Upper lobe of right lung (tissue), 1 donor: ENCODE results near the gene UNC13C. TPM values are rescaled to one million over a fixed set of nuclear protein-coding genes. Genes with fewer than 3 reads are reported as not detected.
A peak's percentile ranks its signal among the peaks of the same experiment; 100 is the strongest.
"Not testable (repeated sequence)": the region's sequence is repeated elsewhere in the genome, so short reads cannot be mapped to it uniquely, and the experiment has no call there.

Experiments
- ATAC-seq: fragments of 200-7000 bp; cut with Tn5 transposase; one replicate; pipeline ENCODE4 v1.9.1; 2020; ENCODE audit warnings: mild to moderate bottlenecking, moderate library complexity
- DNase-seq: peaks from one replicate; pipeline ENCODE4 v3.0.0-alpha.2; 2020
- H3K27ac ChIP-seq: fragments of 200-600 bp; one replicate; pipeline ENCODE4 v1.8.0; 2022
- H3K27me3 ChIP-seq: fragments of 200-600 bp; one replicate; pipeline ENCODE4 v1.8.0; 2022; ENCODE audit warnings: mild to moderate bottlenecking
- H3K36me3 ChIP-seq: fragments of 200-600 bp; one replicate; pipeline ENCODE4 v1.8.0; 2022
- H3K4me1 ChIP-seq: fragments of 200-600 bp; one replicate; pipeline ENCODE4 v1.8.0; 2022
- H3K4me3 ChIP-seq: fragments of 200-600 bp; one replicate; pipeline ENCODE4 v1.8.0; 2022; ENCODE audit warnings: mild to moderate bottlenecking
- H3K9me3 ChIP-seq: fragments of 200-600 bp; one replicate; pipeline ENCODE4 v1.8.0; 2022
- intact Hi-C: fragments of 100-400 bp; cut with DNase I; formaldehyde crosslinking; loops from one replicate; pipeline ENCODE4 v1.11.0; 2022
- total RNA-seq: library from RNA; stranded (reverse); fragmentation: NEBNext Ultra II Directional; extraction: Animal tissue kit (Norgen Biotek cat#: 25700); gene quantifications from one replicate; pipeline ENCODE4 v1.2.1, GENCODE V29; 2021
- TF ChIP-seq, protein P1 (sequence below): fragments of 200-600 bp; IDR thresholded peaks from one replicate; pipeline ENCODE4 v1.8.0; 2022; ENCODE audit warnings: antibody characterized with exemption
- donor health status: DM: no; HTN: yes; CAD: no; lungs with severe emphysema.

Gene UNC13C
- total RNA-seq, 1 donor from 2014 or later: 0.14 TPM

DNA sequence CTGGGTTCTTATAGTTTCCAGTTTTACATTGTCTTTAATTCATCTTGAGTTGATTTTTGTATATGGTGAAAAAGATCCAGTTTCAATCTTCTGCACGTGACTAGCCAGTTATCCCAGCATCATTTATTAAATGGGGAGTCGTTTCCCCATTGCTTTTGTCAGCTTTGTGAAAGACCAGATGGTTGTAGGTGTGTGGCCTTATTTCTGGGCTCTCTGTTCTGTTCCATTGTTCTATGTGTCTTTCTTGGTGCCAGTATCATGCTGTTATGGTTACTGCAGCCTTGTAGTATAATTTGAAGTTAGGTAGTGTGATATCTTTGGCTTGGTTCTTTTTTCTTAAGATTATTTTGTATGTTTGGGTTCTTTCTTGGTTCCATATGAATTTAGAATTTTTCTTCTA lies 432.2 kb downstream of the UNC13C start:
- H3K27ac ChIP-seq: no peak overlapping the region
- no peaks in the 10 kb centered on the region for H3K9me3 ChIP-seq
- DNase-seq (no peak), ATAC-seq (no peak)
- H3K27me3 ChIP-seq: no peaks in the 10 kb centered on the region
- no peak overlapping the region for H3K4me3 ChIP-seq
- intact Hi-C loops: no loop called here
- no peaks in the 10 kb centered on the region for H3K4me1 ChIP-seq
- TF ChIP-seq, protein P1, sequence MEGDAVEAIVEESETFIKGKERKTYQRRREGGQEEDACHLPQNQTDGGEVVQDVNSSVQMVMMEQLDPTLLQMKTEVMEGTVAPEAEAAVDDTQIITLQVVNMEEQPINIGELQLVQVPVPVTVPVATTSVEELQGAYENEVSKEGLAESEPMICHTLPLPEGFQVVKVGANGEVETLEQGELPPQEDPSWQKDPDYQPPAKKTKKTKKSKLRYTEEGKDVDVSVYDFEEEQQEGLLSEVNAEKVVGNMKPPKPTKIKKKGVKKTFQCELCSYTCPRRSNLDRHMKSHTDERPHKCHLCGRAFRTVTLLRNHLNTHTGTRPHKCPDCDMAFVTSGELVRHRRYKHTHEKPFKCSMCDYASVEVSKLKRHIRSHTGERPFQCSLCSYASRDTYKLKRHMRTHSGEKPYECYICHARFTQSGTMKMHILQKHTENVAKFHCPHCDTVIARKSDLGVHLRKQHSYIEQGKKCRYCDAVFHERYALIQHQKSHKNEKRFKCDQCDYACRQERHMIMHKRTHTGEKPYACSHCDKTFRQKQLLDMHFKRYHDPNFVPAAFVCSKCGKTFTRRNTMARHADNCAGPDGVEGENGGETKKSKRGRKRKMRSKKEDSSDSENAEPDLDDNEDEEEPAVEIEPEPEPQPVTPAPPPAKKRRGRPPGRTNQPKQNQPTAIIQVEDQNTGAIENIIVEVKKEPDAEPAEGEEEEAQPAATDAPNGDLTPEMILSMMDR: no peak
- H3K36me3 ChIP-seq: no peaks in the 10 kb centered on the region

DNA sequence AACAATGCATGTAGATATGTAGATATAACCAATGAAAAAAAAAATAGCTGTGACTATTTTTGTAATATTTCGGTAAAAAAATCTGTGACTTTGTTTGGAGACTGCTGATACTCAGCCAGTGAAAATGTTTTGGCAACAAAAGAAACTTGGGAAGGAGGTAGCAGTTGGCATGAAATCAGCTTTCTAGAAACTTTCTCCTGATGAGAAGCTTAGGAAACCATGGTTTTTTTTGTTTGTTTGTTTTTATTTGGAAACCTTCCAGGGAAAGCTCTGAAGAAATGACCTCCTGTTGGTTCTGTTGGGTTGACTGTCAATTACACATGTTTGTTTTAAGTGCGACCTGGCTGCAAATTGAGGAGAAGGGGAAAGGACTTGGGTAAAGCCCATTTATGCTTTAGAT lies 445.9 kb downstream of the UNC13C start:
- DNase-seq (no peak), ATAC-seq (no peak)
- H3K4me3 ChIP-seq: no peak overlapping the region
- H3K36me3 ChIP-seq: no peaks in the 10 kb centered on the region
- no peaks in the 10 kb centered on the region for H3K27me3 ChIP-seq
- no peak overlapping the region for H3K27ac ChIP-seq
- TF ChIP-seq, protein P1: no peak
- no peaks in the 10 kb centered on the region for H3K9me3 ChIP-seq
- H3K4me1 ChIP-seq: no peaks in the 10 kb centered on the region
- intact Hi-C loops: no loop called here

DNA sequence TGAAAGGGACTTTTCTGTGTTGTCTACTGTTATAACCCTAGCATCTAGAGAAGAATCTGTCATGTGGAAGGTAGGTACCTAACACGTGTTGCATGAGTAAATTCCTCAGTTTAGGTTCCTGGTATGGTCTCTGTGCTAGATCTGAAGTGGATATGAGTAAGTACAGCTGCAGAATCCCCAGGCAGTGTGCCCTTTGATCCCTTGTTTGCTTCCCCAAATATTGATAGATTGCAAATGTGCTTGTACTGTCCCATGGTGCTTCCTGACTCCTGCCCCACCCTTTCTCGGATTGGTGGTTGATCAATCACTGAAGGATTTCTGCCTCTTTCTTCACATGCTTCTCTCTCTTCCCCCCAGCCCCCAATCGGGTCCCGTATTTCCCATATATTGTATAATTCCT lies 450.4 kb downstream of the UNC13C start:
- TF ChIP-seq, protein P1: no peak
- intact Hi-C loops: no loop called here
- Histone ChIP-seq H3K4me3 (no peak overlapping the region), H3K27ac (no peak overlapping the region), H3K9me3 (no peaks in the 10 kb centered on the region), H3K27me3 (no peaks in the 10 kb centered on the region), H3K4me1 (no peaks in the 10 kb centered on the region), H3K36me3 (no peaks in the 10 kb centered on the region)
- DNase-seq: no peak
- ATAC-seq: no peak

DNA sequence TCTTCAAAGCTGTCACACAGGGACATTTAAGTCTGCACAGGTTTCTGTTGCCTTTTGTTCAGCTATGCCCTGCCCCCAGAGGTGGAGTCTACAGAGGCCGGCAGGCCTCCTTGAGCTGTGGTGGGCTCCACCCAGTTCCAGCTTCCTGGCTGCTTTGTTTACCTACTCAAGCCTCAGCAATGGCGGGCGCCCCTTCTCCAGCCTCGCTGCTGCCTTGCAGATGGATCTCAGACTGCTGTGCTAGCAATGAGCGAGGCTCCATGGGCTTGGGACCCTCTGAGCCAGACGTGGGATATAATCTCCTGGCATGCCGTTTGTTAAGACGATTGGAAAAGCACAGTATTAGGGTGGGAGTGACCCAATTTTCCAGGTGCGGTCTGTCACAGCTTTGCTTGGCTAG lies 472.0 kb downstream of the UNC13C start:
- H3K4me3 ChIP-seq, H3K9me3 ChIP-seq, ATAC-seq, H3K36me3 ChIP-seq, H3K27me3 ChIP-seq, H3K27ac ChIP-seq, H3K4me1 ChIP-seq, DNase-seq, intact Hi-C loops: not testable (repeated sequence)

DNA sequence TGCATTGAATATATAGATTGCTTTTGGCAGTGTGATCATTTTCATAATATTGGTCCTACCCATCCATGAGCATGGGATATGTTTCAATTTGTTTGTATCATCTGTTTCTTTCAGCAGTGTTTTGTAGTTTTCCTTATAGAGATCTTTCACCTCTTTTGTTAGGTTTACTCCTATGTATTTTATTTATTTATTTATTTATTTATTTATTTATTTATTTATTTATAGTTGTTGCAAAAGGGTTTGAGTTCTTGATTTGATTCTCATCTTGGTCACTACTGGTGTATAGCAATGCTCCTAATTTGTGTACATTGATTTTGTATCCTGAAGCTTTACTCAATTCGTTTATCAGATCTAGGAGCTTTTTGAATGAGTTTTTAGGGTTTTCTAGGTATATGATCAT lies 478.2 kb downstream of the UNC13C start:
- Histone ChIP-seq H3K9me3 (peaks cover 9% of the 10 kb centered on the region), H3K27ac (no peak overlapping the region), H3K4me1 (no peaks in the 10 kb centered on the region), H3K27me3 (no peaks in the 10 kb centered on the region), H3K4me3 (no peak overlapping the region), H3K36me3 (no peaks in the 10 kb centered on the region)
- DNase-seq (no peak), ATAC-seq (no peak)
- TF ChIP-seq, protein P1: no peak
- intact Hi-C loops: no loop called here

DNA sequence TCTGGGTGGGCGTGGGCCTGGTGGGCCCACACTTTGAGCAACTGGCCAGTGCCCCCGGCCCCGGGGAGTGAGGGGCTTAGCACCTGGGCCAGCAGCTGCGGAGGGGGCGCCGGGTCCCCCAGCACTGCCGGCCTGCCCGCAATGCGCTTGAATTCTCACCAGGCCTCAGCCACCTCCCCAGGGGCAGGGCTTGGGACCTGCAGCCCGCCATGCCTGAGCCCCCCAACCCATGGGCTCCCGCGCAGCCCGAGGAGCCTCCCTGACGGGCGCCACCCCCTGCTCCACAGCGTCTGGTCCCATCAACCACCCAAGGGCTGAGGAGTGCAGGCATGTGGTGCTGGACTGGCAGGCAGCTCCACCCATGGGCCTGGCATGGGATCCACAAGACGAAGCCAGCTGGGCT lies 484.3 kb downstream of the UNC13C start:
- no peaks in the 10 kb centered on the region for H3K36me3 ChIP-seq
- no peaks in the 10 kb centered on the region for H3K4me1 ChIP-seq
- ATAC-seq: peak; percentile 14
- TF ChIP-seq, protein P1: no peak
- H3K27ac ChIP-seq: no peak overlapping the region
- no peaks in the 10 kb centered on the region for H3K27me3 ChIP-seq
- H3K9me3 ChIP-seq: no peaks in the 10 kb centered on the region
- DNase-seq: no peak
- no peak overlapping the region for H3K4me3 ChIP-seq
- intact Hi-C loops: no loop called here
